Aorta (tissue), 5 donors: ENCODE data around the gene TNFAIP3. TPM values are rescaled to one million over a fixed set of nuclear protein-coding genes. Genes with fewer than 3 reads are reported as not detected.
"Not testable (repeated sequence)": the region's sequence is repeated elsewhere in the genome, so short reads cannot be mapped to it uniquely, and the experiment has no call there.

ENCODE experiments used
- ATAC-seq: fragments of 200-7000 bp; cut with Tn5 transposase; one replicate; pipeline ENCODE4 v1.9.1; 2022; ENCODE audit warnings: moderate library complexity; ENCODE audit not compliant: low FRiP score
- DNase-seq, 2 donors: peaks; one replicate each; pipeline ENCODE4 v3.0.0-alpha.2; 2020
- H3K27ac ChIP-seq, 2 donors: one replicate each; pipeline ENCODE4 v1.5.1; 2013; ENCODE audit warnings: low read length in 2 of 2, mild to moderate bottlenecking in 2 of 2, moderate library complexity in 2 of 2, control low read depth in 1 of 2, inconsistent platforms in 1 of 2, low read depth in 1 of 2
- H3K27me3 ChIP-seq, 2 donors: one replicate each; pipeline ENCODE4 v1.6.1; 2013; ENCODE audit warnings: control low read depth in 1 of 2, low read length in 1 of 2, mild to moderate bottlenecking in 1 of 2, moderate library complexity in 1 of 2; ENCODE audit not compliant: insufficient read depth in 2 of 2, control insufficient read depth in 1 of 2
- H3K36me3 ChIP-seq, 2 donors: one replicate each; pipeline ENCODE4 v1.6.1; 2013; ENCODE audit warnings: control low read depth in 1 of 2, low read length in 1 of 2, mild to moderate bottlenecking in 1 of 2; ENCODE audit not compliant: insufficient read depth in 2 of 2, control insufficient read depth in 1 of 2
- H3K4me1 ChIP-seq, 2 donors: one replicate each; pipeline ENCODE4 v1.6.1; 2013; ENCODE audit warnings: low read length in 2 of 2, control low read depth in 1 of 2, mild to moderate bottlenecking in 1 of 2, moderate library complexity in 1 of 2; ENCODE audit not compliant: insufficient read depth in 2 of 2, control insufficient read depth in 1 of 2
- H3K4me3 ChIP-seq, 2 donors: one replicate each; pipeline ENCODE4 v1.5.1; 2013; ENCODE audit warnings: low read length in 2 of 2, control low read depth in 1 of 2, mild to moderate bottlenecking in 1 of 2
- H3K9me3 ChIP-seq: one replicate; pipeline ENCODE4 v1.6.1; 2013; ENCODE audit warnings: mild to moderate bottlenecking, low read length; ENCODE audit not compliant: control insufficient read depth
- WGBS, 2 donors: extraction: QIAGEN DNeasy Blood & Tissue Kit; methylation state at CpG; one replicate each; pipeline ENCODE4 v1.1.7; 2013; 5-methylcytosine and 5-hydroxymethylcytosine counted together
- intact Hi-C, 2 donors: fragments of 100-400 bp; cut with DNase I; formaldehyde crosslinking; loops; one replicate each; pipeline versions ENCODE4 v1.14.2 to v1.15.0; 2022
- polyA plus RNA-seq, 2 donors: library from polyadenylated mRNA; stranded (reverse); fragments of 200-250 nt; gene quantifications; one replicate each; pipeline ENCODE4 v1.2.3, GENCODE V29; 2013
- total RNA-seq, 2 donors: library from RNA; stranded (reverse); fragmentation: NEBNext Ultra II Directional; extraction: Animal tissue kit (Norgen Biotek cat#: 25700); gene quantifications; one replicate each; pipeline ENCODE4 v1.2.1, GENCODE V29; 2021
- donor health status: healthy with polysubstance abuse.
- donor health status: Bipolar disorder and iron deficiency.
- donor health status: DM: no; HTN: no; CAD: no.
- donor health status: DM: no; HTN: no; CAD: no.
- donor health status: DM: yes; HTN: yes; CAD: no.

TNFAIP3 gene
- total and polyA plus RNA-seq, 4 donors: 4.9 to 40.2 (median 13.8) TPM

- Histone ChIP-seq H3K4me1 (no peaks in the 10 kb centered on the region), H3K27me3 (peaks cover 0 to 1% of the 10 kb centered on the region in 2 donors), H3K4me3 (no peak overlapping the region), H3K36me3 (no peaks in the 10 kb centered on the region), H3K9me3 (no peaks in the 10 kb centered on the region), H3K27ac (no peak overlapping the region)
- intact Hi-C loops: no loop called here
- DNase-seq (no peak), ATAC-seq (no peak)
- WGBS, 2 donors: 90 to 91% methylated on average over 2 of the region's 2 CpGs
Measured at GRCh38 chr6:137893726-137894125, 26.7 kb downstream of the TNFAIP3 start.

- H3K27ac ChIP-seq, intact Hi-C loops, H3K9me3 ChIP-seq, ATAC-seq, H3K36me3 ChIP-seq, DNase-seq, H3K4me1 ChIP-seq, H3K4me3 ChIP-seq, H3K27me3 ChIP-seq: not testable (repeated sequence)
- 80 to 83% methylated on average over 8 of the region's 8 CpGs for WGBS, 2 donors
Measured at GRCh38 chr6:137894378-137894777, 27.3 kb downstream of the TNFAIP3 start.

DNA sequence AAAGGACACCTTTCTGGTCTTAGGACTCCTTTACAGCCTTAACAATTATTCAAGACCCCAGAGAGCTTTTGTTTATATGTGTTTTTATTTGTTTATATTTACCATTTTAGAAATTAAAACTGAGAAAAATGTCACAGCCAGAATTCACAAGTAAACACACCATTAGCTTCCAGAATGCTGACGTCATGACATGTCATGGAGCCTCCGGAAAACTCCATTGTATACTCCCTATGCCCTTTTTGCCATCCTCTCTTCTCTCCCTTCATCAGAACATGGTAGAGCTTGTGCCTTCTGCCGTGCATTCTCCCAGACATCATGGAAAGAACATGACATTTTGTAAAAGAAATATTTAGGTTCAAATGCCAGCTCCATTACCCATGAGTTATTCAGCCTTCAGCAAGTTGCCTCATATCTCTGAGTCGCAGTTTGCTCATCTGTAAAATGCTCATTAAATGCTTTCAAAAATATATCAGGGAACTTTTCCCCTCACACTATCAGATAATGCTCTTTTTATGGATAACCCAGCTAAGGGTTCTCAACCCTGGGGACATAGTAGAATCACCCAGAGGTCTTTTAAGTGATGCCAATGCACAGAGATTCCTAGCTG is 27.8 kb downstream of the TNFAIP3 start:
- intact Hi-C loops: no loop called here
- ATAC-seq (no peak), DNase-seq (no peak)
- Histone ChIP-seq H3K4me1 (no peaks in the 10 kb centered on the region), H3K4me3 (no peak overlapping the region), H3K9me3 (no peaks in the 10 kb centered on the region), H3K27ac (no peak overlapping the region), H3K36me3 (no peaks in the 10 kb centered on the region), H3K27me3 (peaks cover 0 to 1% of the 10 kb centered on the region in 2 donors)
- 63 to 66% methylated on average over 4 of the region's 4 CpGs for WGBS, 2 donors

DNA sequence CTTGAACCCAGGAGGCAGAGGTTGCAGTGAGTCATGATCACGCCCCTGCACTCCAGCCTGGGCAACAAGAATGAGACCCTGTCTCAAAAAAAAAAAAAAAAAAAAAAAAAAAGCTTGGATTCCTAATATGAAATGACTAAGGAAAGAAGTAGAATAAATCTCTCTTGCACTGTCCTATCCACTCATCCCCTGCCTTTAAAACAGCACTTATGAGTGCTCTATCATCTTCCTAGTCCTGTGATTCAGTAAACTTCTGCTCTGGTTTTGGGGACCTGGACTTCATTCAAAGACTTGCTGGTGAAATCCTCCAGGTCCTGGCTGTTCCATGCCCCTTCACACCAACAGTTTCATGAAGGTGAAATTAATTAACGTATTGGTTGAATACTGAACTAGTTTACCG is 29.6 kb downstream of the TNFAIP3 start:
- WGBS, 2 donors: 82 to 92% methylated on average over 3 of the region's 3 CpGs
- Histone ChIP-seq H3K4me3 (no peak overlapping the region), H3K27me3 (peaks cover 0 to 1% of the 10 kb centered on the region in 2 donors), H3K36me3 (no peaks in the 10 kb centered on the region), H3K9me3 (no peaks in the 10 kb centered on the region), H3K4me1 (no peaks in the 10 kb centered on the region), H3K27ac (no peak overlapping the region)
- DNase-seq (no peak), ATAC-seq (no peak)
- intact Hi-C loops: no loop called here

DNA sequence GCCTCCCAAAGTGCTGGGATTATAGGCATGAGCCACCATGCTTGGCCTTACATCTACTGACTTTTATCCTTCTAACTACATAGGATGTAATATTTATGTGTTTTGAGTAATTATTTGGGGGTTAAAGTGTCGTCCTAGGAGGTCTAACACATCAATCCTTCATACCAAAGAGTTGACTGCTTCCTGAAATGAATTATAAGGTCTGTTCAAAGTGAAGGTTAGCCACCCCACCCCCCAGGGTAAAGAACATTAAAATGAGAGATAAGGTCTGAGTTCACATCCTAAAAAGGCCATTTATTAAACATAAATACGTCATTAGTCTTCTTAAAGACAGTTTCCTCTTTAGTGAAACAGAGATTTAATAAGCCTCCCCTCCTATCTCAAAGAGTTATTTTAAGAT is 33.8 kb downstream of the TNFAIP3 start:
- Histone ChIP-seq H3K4me1 (no peaks in the 10 kb centered on the region), H3K27ac (no peak overlapping the region), H3K9me3 (no peaks in the 10 kb centered on the region), H3K36me3 (no peaks in the 10 kb centered on the region), H3K4me3 (no peak overlapping the region), H3K27me3 (peaks cover 0 to 1% of the 10 kb centered on the region in 2 donors)
- WGBS, 2 donors: 52 to 63% methylated on average over 2 of the region's 2 CpGs
- ATAC-seq: no peak
- intact Hi-C loops: no loop called here
- no peak for DNase-seq

DNA sequence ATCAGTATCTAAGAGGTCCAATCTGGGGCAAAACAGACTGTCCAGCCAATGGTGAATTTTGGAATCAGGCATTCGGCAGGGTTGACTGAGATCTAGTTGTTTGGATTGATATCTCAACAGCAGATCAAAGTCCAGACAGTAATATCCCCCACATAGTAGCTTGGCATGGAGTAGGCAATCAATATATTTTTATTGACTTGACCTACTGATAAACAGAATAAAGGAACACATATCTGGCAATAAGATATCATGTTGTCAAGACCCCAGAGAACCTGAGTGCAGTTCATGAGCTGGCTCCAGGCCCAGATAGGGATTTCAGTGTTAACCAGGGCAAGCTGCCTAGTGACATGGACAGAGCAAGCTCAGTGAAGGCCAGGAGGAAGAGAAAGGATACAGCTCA is 34.4 kb downstream of the TNFAIP3 start:
- ATAC-seq: no peak
- Histone ChIP-seq H3K27ac (no peak overlapping the region), H3K4me3 (no peak overlapping the region), H3K9me3 (no peaks in the 10 kb centered on the region), H3K36me3 (no peaks in the 10 kb centered on the region), H3K27me3 (no peaks in the 10 kb centered on the region), H3K4me1 (no peaks in the 10 kb centered on the region)
- no peak for DNase-seq
- 44 to 71% methylated on average over 1 of the region's 1 CpG for WGBS, 2 donors
- intact Hi-C loops: no loop called here

GRCh38 chr6:137902699-137903098 is 35.6 kb downstream of the TNFAIP3 start:
- no peaks in the 10 kb centered on the region for H3K36me3 ChIP-seq
- intact Hi-C loops: no loop called here
- DNase-seq (no peak), ATAC-seq (no peak)
- no peaks in the 10 kb centered on the region for H3K4me1 ChIP-seq
- H3K27me3 ChIP-seq: no peaks in the 10 kb centered on the region
- no peak overlapping the region for H3K27ac ChIP-seq
- no peak overlapping the region for H3K4me3 ChIP-seq
- 97 to 99% methylated on average over 1 of the region's 1 CpG for WGBS, 2 donors
- H3K9me3 ChIP-seq: no peaks in the 10 kb centered on the region

GRCh38 chr6:137903274-137903932 is 36.3 kb downstream of the TNFAIP3 start:
- intact Hi-C loops: no loop called here

More at GRCh38 chr6:137903274-137903932, 36.3 kb downstream of the TNFAIP3 start:
- Histone ChIP-seq H3K36me3 (no peaks in the 10 kb centered on the region), H3K27ac (no peak overlapping the region), H3K9me3 (no peaks in the 10 kb centered on the region), H3K27me3 (no peaks in the 10 kb centered on the region), H3K4me3 (no peak overlapping the region), H3K4me1 (no peaks in the 10 kb centered on the region)
- no peak for ATAC-seq
- whole genome bisulfite sequencing, 2 donors: 92% methylated on average over 7 of the region's 7 CpGs
- no peak for DNase-seq
